Non-pigmented ciliary epithelial cell (primary cell): ENCODE measurements around the gene RARA.
"Not testable (repeated sequence)": the region's sequence is repeated elsewhere in the genome, so short reads cannot be mapped to it uniquely, and the experiment has no call there.

Experiments
- DNase-seq: peaks from one replicate; pipeline ENCODE4 v3.0.0-alpha.2; 2010; ENCODE audit warnings: low read depth

The RARA gene

DNA sequence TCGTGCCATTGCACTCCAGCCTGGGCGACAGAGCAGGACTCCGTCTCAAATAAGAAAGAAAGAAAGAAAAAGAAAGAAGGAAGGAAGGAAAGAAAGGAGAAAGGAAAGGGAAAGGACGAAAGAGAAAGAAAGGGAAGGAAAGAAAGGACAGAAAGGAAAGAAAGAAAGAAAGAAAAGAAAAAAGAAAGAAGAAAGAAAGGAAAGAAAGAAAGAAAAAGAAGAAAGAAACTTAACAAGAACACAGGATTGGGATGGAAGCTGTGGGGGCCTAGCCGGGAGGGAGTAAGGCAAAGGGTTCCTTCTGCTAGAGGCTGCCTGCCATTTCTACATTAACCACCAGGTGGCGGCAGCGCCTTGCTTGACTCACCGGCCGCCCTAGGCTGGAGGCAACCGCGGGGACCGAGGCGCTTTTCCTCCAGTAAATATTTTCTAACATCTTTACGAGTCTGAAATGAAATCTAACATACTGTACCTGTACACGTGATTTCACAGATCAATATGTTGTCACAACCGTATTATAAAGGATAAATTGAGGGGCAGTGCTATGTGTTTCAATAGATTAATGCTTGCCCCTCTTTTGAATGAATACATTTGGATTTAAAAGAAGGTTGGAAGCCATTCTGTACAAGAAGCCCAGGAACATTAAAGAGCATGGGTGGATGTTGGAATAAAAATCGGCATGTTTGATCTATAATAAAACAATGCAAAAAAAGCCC lies 49.5 kb downstream of the RARA start:
- no peak for DNase-seq

DNA sequence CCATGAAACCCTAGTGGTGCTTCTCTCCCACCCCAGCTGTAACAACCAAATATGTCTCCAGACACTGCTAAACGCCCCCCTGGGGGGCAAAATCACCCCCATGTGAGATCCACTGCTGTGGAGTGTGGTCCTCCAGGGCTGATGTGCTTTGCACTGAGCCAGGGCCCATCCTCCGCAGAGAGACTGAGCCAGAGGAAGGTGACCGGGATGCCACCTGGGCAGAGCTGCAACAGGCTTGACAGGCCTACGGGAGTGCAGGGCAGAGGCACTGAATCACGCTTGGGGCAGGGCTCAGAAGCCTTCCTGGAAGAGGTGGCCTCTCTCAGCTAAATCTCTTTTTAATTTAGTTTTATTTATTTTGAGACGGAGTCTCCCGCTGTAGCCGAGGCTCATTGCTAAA lies 51.1 kb downstream of the RARA start:
- no peak for DNase-seq

DNA sequence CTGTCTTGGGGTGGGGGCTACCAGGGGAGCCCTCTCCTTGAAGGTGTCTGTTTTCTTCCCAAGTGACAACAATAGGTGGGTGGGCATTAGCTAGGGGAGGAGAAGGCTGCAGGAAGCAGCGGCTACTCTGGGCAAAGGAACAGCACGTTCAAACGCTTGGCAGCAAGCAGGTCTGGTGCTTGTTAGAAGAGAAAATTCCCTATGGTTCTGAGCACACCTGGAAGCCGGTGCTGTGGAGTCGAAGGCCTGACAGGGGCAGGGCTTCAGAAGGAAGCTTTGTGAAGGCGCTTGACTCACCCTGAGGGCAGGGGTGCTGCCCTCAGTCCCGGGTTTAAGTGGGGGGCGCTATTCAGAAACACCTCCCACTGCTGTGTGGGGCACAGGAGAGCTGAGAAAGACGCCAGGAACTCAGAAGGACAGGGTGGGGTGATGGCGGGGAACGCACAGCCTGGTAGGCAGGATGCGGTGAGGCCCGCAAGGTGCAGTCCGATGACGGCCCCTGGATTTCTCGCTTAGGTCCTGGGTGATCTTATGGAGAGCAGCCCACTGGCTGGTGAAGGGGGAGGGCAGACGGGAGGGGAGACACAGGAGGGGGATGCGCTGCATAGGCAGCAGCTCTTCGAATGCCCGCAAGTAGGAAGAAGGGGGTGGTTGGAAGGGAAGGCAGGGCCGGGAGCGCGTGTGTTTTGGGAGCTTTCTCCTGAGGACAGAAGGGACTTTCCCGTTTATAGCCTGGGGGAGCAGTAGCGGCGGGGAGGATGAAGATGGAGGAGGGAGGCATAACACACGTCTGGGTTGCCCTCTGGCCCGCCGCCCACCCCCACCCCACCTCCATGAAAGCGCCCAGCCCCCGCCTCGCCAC lies 52.3 kb downstream of the RARA start:
- DNase-seq, result no peak

DNA sequence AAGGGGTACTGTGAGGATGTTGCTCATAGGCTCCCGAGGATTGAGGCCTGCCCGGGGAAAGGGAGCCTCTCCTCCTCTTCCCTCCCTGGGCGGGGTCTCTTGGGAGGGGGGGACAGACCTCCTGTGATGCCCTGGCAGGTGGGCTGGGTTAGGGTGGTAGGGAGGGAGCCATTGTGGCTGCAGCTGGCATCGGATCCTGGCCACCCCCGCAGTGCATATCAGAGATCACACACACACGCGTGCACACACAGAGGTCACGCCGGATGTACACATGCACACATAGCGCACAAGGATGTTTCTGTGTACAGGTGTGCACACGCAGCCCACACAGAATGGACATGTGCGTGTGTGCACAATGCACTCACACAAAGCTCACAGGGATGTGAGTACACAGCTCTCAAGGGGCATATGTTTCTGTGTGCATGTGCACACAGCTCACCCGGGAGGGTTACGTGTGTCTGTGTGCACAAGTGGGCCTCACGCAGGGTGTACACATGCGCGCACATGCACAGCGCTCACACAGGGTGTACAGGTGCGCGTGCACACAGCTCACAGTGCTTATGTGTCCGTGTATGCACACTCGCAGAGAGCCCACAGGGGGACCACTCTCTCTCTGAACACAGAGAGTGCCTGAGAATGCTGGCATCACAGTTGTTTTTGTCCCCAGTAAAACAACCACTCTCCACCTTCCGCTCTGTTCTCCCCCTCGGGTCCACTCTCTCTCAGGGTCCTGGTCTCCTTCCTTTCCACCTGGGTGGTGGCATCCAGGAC lies 53.1 kb downstream of the RARA start:
- DNase-seq, result no peak

DNA sequence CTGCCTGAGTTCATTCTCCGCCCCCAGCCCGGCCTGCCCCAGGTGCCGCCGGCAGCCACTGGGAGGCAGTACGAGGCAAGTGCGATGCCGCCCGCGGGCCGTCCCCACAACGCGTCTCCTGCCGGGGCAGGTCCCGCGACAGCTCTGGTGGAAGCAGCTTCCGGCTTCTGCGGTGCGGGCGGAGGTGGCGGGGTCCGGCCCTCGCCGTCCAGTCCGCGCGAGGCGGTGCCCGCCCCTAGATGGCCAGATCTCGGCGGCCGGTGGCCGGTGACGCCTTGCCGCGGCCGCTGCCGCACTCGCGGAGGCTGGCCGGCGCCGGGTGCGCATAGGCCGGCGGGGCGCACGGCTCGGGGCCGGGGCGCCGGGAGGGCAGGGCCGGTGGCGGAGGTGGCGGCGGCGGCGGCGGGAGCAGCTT lies 53.7 kb downstream of the RARA start:
- no peak for DNase-seq

DNA sequence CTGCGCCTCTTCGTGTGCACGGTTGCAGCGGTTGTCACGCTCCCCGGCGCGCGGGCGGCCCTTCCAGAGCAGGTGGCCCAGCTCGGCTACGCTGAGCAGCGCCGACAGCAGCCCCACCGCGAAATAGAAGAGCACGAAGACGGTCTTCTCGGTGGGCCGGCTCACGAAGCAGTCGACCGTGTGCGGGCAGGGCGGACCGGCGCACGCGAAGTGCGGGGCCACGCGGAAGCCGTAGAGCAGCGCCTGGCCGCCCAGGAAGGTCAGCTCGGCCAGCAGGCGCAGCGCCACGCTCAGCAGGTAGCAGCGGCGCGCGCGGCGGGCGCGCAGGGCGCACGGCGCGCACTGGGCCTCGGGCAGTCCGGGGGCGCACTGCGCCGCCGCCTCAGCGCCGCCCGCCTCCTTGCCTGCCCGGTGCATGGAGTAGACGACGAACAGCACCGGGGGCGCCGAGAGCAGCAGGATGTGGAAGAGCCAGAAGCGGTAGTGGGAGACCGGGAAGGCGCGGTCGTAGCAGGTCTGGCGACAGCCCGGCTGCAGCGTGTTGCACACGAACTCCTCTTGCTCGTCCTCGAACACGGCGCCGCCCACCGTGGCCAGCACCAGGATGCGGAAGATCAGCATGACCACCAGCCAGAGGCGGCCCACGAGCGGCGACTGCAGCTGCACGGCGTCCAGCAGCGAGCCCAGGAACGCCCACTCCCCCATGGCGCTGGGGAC lies 54.3 kb downstream of the RARA start:
- no peak for DNase-seq

DNA sequence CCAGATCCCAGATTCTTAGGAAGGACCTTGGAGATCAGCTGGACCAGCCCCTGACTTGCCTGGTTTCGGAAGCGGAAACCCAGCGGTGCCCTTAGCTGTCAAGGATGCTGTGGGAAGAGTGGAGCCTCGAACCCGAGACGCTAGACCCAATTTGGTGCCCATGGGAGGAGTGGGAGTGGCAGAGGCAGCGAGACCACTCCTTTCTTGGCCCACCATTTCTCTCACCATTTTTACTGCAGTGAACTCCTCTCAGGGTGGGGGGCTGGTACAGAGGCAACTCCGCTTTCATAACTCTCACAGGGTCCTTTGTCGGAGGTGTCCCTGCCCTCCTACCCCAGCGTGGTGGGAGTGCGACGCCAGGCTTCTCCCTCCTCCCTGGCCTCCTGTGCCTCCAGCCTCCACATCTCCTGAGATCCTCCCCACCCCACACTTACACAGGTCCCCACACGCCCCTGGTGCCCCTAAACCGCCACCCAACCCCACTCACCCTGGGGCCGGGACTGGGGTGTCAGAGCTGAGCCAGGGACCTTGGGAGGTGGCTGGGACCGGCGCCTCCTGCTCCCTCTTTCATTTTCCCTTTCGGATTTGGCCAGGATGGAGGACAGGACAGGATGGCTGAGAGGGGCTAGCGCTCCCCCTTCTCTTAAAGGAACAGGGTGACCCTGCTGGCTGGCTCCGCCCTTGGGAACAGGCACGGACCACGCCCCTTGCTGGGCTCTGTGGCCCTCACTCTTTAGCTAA lies 55.3 kb downstream of the RARA start, which contains the start of gene GJD3:
GJD3 (minus strand) TSS at position 617 of the 741 bp plus-strand sequence. CDS start 922 bp downstream, outside the sequence.
- DNase-seq, result no peak

DNA sequence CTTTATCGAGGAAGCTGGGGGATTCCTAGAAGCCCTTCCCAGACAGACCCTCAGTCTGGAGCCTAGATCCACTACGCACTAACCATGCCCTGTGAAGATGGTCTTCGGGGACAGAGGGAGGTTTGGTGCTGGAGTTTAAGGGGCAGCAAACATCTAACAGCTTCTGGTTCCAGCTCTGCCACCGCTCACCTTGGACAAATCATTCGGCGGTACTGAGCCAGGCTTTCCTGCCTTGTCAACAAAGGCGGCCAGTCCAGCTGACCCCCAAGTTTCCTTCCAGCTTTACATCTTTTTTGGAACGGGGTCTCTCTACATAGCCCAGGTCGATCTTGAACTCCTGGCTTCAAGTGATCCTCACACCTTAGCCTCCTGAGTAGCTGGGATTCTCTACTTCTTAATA lies 55.9 kb downstream of the RARA start:
- no peak for DNase-seq

DNA sequence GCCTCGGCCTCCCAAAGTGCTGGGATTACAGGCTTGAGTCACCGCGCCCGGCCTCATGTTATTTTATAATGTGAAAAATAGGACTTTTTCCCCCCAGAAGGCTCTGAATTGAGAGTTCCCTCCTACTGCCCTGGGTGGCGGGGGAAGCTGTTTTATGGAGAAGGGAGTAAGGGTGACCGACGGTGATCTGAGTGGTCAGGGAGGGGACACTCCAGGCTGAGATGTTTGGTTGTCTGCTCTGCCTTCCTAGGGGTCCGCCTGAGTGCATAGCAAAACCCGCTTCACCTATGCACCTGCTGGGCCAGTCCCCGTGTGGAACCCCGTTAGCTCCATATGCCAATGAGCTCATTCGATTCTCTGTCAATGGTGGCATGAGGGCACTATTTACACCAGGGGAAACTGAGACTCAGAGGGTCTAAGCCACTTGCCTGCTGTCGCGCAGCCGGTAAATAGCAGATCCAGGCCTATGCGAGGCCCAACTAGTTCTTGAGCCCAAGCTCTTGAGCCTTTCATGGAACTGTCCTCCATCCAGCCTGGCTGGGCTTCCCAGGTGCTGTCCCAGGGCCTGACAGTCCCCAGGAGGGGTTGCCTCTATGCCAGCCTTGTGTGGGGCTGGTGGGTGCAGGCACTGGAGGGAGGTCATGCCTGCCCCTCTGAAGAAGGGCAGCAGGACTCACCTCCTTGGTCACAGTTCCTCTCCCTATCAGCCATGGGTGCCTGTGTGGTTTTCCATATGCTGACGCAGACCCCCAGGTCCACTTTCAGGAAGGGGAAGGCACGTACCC lies 57.3 kb downstream of the RARA start:
- no peak for DNase-seq

DNA sequence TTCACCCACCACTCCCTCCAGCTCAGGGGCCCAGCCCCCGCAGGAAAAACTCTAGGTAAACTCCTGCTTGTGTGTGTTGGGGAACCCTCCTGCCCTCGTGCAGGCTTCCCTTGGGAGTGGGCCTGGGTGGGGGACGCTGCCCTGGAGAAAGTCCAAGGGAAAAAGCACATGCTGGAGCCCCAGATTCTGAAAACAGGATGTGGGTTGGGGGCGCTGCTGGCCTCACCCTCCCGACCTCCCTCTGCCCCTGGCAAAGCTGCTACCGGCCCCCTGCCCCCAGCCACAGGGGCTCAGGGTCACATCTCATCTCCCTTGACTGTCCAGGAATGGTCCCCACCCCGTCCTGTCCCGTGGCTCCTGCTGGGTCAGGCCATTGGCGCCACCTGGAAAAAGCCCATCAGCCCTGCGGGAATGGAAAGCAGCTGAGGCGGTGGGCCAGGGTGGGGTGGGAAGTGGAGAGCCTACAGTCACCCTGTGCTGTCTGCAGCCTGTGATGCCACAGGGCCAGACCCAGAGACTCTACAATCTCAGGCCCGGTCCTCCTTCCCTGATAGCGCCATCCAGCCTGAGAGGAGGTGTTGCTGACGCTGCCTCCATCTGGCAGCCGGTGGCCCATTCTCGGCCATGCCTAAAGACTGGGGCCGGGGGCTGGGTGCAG lies 58.0 kb downstream of the RARA start:
- no peak for DNase-seq

DNA sequence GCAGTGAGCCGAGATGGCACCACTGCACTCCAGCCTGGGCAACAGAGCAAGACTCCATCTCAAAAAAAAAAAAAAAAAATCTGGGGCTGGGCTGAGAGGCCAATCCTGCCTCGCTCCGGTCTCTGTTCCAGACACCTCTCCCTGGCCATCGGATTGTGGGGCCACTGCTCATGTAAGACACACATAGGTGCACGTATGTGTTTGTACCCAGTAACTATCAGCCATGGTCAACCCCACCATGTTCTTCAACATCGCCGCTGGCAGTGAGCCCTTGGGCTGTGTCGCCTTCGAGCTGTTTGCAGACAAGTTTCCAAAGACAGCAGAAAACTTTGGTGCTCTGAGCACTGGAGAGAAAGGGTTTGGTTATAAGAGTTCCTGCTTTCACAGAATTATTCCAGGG lies 58.7 kb downstream of the RARA start:
- DNase-seq, result not testable (repeated sequence)

DNA sequence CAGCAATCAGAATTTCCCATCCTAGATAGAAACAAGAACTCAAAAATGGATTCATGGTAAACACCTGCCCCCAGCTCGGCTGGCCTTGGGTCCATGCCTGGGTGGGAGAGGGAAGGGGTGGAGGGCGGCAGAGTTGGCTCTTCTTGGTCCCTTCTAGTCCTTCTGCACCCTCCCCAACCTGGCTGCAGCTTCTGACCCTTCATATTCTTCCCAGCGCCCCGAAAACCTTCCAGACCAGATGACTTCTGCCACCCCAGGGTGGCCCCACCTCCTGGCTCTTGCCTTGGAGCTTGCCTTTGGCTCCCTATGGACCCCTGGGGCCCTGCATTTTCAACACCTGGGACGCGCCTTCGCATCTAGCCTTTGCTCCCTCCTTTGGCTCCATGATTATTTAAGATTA lies 60.9 kb downstream of the RARA start:
- no peak for DNase-seq

DNA sequence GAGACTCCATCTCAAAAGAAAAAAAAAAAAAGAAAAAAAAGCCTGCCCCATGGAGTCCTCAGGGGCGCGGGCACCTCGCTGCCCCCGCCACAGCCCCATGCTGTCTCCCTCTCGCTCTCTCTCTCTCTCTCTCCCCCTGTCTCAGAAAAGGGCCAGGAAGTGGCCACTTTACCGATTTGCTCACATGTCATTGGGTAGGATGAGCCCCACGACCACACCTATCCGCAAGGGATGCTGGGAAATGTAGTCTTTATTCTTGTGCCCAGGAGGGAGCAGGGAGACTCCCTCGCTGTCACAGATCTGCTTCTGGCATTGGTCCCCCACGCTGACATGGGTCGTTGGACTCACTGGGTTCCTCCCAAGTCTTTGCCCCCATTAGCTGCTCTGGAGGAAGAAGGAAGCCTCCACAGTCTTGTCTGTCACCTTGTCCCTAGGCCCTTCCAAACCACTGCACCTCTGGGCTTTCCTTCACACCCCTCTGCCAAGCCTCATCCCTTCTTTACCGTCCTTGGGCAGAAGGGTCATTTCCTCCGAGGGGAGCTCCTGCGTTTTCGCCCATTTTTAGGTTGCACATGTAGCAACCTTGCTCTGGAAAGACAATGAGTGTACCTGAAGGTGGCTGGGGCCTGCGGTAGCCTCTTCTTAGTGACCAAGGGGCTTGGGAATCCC lies 62.4 kb downstream of the RARA start:
- DNase-seq, result no peak

DNA sequence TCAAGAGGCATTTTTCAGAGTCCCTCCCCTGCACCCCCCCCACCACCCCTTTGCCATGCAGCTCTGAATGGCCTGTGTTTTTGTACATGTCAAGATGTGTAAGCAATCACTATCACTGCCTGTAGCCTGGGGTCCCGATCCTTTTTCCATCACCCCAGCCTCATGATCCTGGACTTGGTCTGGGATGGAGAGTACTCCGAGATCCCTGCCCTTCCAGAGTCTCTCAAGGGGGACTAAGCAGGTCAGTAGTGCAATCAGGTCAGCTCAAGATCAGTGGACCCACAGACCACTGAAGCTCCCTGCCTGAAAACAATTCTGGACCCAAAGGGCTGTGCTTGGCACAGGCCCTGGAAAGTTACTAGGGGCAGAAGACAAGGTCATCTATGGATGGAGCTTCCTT lies 63.1 kb downstream of the RARA start:
- DNase-seq, result no peak

DNA sequence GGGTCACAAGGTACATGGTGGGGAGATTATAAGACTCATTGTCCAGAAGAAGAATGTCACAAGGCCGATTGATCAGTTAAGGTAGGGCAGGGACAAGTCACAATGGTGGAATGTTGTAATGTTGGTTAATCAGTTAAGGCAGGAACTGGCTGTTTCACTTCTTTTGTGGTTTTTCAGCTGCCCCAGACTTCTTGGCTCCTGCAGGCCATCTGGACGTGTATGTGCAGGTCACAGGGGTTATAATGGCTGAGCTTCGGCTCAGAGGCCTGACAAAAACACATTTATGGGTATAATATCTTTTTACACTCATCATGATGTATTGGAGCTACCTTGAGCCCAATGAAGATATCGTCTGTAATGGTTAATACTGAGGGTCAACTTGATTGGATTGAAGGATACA lies 63.7 kb downstream of the RARA start:
- not testable (repeated sequence) for DNase-seq

DNA sequence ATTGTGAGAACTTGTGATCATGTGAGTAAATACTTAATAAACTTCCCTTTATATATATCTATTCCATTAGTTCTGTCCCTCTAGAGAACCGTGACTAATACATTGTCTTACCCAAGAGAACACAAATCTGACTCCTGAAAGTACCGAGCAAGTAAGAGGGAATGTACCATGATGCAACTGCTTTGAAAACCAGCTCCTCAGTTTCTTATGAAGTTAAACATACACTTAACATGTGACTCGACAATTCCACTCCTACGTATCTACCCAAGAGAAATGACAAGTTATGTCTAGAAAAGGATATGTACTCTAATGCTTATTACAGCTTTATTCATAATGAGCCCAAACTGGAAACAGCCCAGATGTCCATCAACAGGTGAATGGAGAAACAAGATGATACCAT lies 64.3 kb downstream of the RARA start:
- DNase-seq, result peak; percentile 47

DNA sequence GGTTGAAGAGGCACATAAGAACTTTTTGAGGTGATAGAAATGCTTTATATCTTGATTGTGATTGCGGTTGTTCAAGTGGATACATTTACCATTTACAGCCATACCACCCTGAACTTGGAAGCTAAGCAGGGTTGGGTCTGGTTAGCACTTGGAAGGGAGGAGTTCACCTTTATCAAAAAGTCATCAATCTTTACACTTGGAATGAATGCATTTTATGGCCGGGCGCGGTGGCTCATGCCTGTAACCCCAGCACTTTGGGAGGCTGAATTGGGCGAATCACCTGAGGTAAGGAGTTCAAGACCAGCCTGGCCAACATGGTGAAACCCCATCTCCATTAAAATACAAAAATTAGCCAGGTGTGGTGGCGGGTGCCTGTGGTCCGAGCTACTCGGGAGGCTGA lies 65.0 kb downstream of the RARA start:
- no peak for DNase-seq

DNA sequence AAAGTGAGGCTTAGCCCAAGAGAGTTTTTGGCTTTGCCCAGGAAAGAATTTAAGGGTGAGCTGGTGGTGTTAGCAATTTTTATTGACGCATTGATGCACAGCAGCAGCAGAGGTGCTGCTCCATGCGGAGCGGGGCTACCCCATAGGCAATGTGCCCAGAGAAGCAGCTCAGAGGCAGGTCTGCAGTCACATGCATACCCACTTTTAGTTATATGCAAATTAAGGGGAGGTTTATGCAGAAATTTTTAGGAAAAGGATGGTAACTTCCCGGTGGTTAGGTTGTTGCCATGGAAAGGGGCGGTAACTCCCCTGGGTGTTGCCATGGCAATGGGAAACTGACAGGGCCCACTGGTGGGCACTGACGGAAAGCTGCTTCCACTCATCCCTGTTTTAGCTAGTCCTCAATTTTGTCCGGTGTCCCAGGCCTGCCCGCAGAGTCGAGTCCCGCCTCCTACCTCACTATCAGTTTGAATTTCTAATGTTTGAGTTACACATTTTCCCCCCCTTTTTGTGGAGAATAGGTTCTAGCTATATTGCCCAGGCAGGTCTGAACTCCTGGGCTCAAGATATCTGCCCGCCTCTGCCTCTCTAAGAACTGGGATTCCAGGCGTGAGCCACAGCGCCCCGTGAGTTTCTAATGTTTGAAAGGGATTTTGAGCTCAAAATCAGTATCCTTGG lies 66.0 kb downstream of the RARA start:
- no peak for DNase-seq

DNA sequence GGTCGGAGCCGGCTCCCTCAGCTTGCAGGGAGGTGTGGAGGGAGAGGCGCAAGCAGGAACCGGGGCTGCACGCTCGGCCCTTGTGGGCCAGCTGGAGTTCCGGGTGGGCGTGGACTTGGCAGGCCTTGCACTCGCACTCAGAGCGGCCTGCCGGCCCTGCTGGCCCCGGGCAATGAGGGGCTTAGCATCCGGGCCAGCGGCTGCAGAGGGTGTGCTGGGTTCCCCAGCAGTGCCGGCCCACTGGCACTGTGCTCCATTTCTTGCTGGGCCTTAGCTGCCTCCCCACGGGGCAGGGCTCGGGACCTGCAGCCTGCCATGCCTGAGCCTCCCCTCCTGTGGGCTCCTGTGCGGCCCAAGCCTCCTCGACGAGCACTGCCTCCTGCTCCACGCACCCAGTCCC lies 66.8 kb downstream of the RARA start:
- DNase-seq, result not testable (repeated sequence)
